ENCODE data around the gene DCTN3.
A peak's percentile ranks its signal among the peaks of the same experiment; 100 is the strongest.

DCTN3 gene

GRCh38 chr9:34636791-34637355, 16.6 kb upstream of the DCTN3 start:
- H2AFZ ChIP-seq (ENCODE audit: low read length), result peak overlapping the region; percentile 75; the same call in 1 of the 2 replicates
- TF ChIP-seq EZH2phosphoT487 (IDR thresholded peaks at IDR 0.05; ENCODE audit: borderline replicate concordance) (no peak), CTCF (conservative IDR thresholded peaks at IDR 0.05; ENCODE audit: low read length) (no peak)
- peaks cover 25% of the 10 kb centered on the region for H3K79me2 ChIP-seq (ENCODE audit: insufficient read depth, low read length)
- H3K9ac ChIP-seq (ENCODE audit: low read depth, low read length, poor library complexity, severe bottlenecking), result peak overlapping the region; percentile 75
- H3K9me3 ChIP-seq (ENCODE audit: insufficient read depth, low read depth, low read length), result no peaks in the 10 kb centered on the region
- no peaks in the 10 kb centered on the region for H3K9me2 ChIP-seq (replicated peaks; ENCODE audit: low read depth, low read length)
- no peaks in the 10 kb centered on the region for H3F3A ChIP-seq (ENCODE audit: low read depth)
- peak overlapping the region; percentile 94 for H3K4me3 ChIP-seq (ENCODE audit: low read length, poor library complexity, severe bottlenecking)
- H4K20me1 ChIP-seq (ENCODE audit: insufficient read depth, low read length, poor library complexity, severe bottlenecking), result peaks cover 13% of the 10 kb centered on the region
- H3K36me3 ChIP-seq (ENCODE audit: insufficient read depth, low read length), result no peaks in the 10 kb centered on the region
- H3K4me2 ChIP-seq (ENCODE audit: low read depth, low read length, poor library complexity, severe bottlenecking), result peak overlapping the region; percentile 91
- no peaks in the 10 kb centered on the region for H3K27me3 ChIP-seq (ENCODE audit: insufficient read depth, low read length, poor library complexity, severe bottlenecking)
- H3K4me1 ChIP-seq (ENCODE audit: insufficient read depth, low read length, poor library complexity, severe bottlenecking), result peaks cover 27% of the 10 kb centered on the region

GRCh38 chr9:34635556-34635955, 15.3 kb upstream of the DCTN3 start:
- peaks cover 25% of the 10 kb centered on the region for H3K79me2 ChIP-seq (ENCODE audit: insufficient read depth, low read length)
- H4K20me1 ChIP-seq (ENCODE audit: insufficient read depth, low read length, poor library complexity, severe bottlenecking), result peaks cover 13% of the 10 kb centered on the region
- H3K9me3 ChIP-seq (ENCODE audit: insufficient read depth, low read depth, low read length), result no peaks in the 10 kb centered on the region
- H3K4me1 ChIP-seq (ENCODE audit: insufficient read depth, low read length, poor library complexity, severe bottlenecking), result peaks cover 27% of the 10 kb centered on the region
- no peak for TF ChIP-seq EZH2phosphoT487 (IDR thresholded peaks at IDR 0.05; ENCODE audit: borderline replicate concordance)
- no peak for TF ChIP-seq CTCF (conservative IDR thresholded peaks at IDR 0.05; ENCODE audit: low read length)
- peak overlapping the region; percentile 91 for H3K4me2 ChIP-seq (ENCODE audit: low read depth, low read length, poor library complexity, severe bottlenecking)
- peak overlapping the region; percentile 94 for H3K4me3 ChIP-seq (ENCODE audit: low read length, poor library complexity, severe bottlenecking)
- peaks cover 5% of the 10 kb centered on the region for H3K27me3 ChIP-seq (ENCODE audit: insufficient read depth, low read length, poor library complexity, severe bottlenecking)
- H2AFZ ChIP-seq (ENCODE audit: low read length), result no peak overlapping the region
- H3K36me3 ChIP-seq (ENCODE audit: insufficient read depth, low read length), result no peaks in the 10 kb centered on the region
- H3K9ac ChIP-seq (ENCODE audit: low read depth, low read length, poor library complexity, severe bottlenecking), result peak overlapping the region; percentile 75
- no peaks in the 10 kb centered on the region for H3F3A ChIP-seq (ENCODE audit: low read depth)
- H3K9me2 ChIP-seq (replicated peaks; ENCODE audit: low read depth, low read length), result no peaks in the 10 kb centered on the region

GRCh38 chr9:34634551-34635248, 14.4 kb upstream of the DCTN3 start:
- H3K9me2 ChIP-seq (replicated peaks; ENCODE audit: low read depth, low read length), result no peaks in the 10 kb centered on the region
- H3K36me3 ChIP-seq (ENCODE audit: insufficient read depth, low read length), result no peaks in the 10 kb centered on the region
- H3K9ac ChIP-seq (ENCODE audit: low read depth, low read length, poor library complexity, severe bottlenecking), result peak overlapping the region; percentile 75
- peaks cover 9% of the 10 kb centered on the region for H3K27me3 ChIP-seq (ENCODE audit: insufficient read depth, low read length, poor library complexity, severe bottlenecking)
- H3K4me3 ChIP-seq (ENCODE audit: low read length, poor library complexity, severe bottlenecking), result no peak overlapping the region
- H3K4me1 ChIP-seq (ENCODE audit: insufficient read depth, low read length, poor library complexity, severe bottlenecking), result peaks cover 27% of the 10 kb centered on the region
- no peak overlapping the region for H2AFZ ChIP-seq (ENCODE audit: low read length)
- H3K4me2 ChIP-seq (ENCODE audit: low read depth, low read length, poor library complexity, severe bottlenecking), result no peak overlapping the region
- peaks cover 13% of the 10 kb centered on the region for H4K20me1 ChIP-seq (ENCODE audit: insufficient read depth, low read length, poor library complexity, severe bottlenecking)
- H3K79me2 ChIP-seq (ENCODE audit: insufficient read depth, low read length), result peaks cover 25% of the 10 kb centered on the region
- H3F3A ChIP-seq (ENCODE audit: low read depth), result no peaks in the 10 kb centered on the region
- no peak for TF ChIP-seq EZH2phosphoT487 (IDR thresholded peaks at IDR 0.05; ENCODE audit: borderline replicate concordance)
- no peak for TF ChIP-seq CTCF (conservative IDR thresholded peaks at IDR 0.05; ENCODE audit: low read length)
- H3K9me3 ChIP-seq (ENCODE audit: insufficient read depth, low read depth, low read length), result no peaks in the 10 kb centered on the region
